KMS-11 (cell line): Measurements from ENCODE around the gene RIT1.

Source experiments
- H2AFZ ChIP-seq: fragments of 200-600 bp; sonication (generic); 2 replicates; pipeline ENCODE4 v1.6.1; 2016; ENCODE audit warnings: antibody characterized with exemption, mixed run types, low read depth
- H3K27ac ChIP-seq: fragments of 200-600 bp; sonication (generic); 2 replicates; pipeline ENCODE4 v1.6.1; 2016; ENCODE audit warnings: mild to moderate bottlenecking, mixed run types
- H3K27me3 ChIP-seq: fragments of 200-600 bp; sonication (generic); 2 replicates; pipeline ENCODE4 v1.6.1; 2017; ENCODE audit warnings: mild to moderate bottlenecking, low read depth, mixed run types, moderate library complexity; ENCODE audit not compliant: insufficient read depth
- H3K36me3 ChIP-seq: fragments of 200-600 bp; sonication (generic); 2 replicates; pipeline ENCODE4 v1.6.1; 2017; ENCODE audit warnings: mild to moderate bottlenecking, mixed run types; ENCODE audit not compliant: insufficient read depth
- H3K4me1 ChIP-seq: fragments of 200-600 bp; sonication (generic); 2 replicates; pipeline ENCODE4 v1.6.1; 2016; ENCODE audit warnings: mild to moderate bottlenecking, low read depth, mixed run types; ENCODE audit not compliant: poor library complexity, severe bottlenecking
- H3K4me2 ChIP-seq: fragments of 200-600 bp; sonication (generic); 2 replicates; pipeline ENCODE4 v1.7.0; 2016; ENCODE audit warnings: mild to moderate bottlenecking, mixed run types
- H3K4me3 ChIP-seq: fragments of 200-600 bp; sonication (generic); IDR thresholded peaks from 2 replicates; pipeline ENCODE4 v1.6.1; 2017; ENCODE audit warnings: low read depth, low read length, mixed read lengths; ENCODE audit not compliant: insufficient read depth
- H3K79me2 ChIP-seq: fragments of 200-600 bp; sonication (generic); 2 replicates; pipeline ENCODE4 v1.6.1; 2016; ENCODE audit warnings: low read depth, mixed run types; ENCODE audit not compliant: insufficient read depth
- H3K9ac ChIP-seq: fragments of 200-600 bp; sonication (generic); 2 replicates; pipeline ENCODE4 v1.6.1; 2016; ENCODE audit warnings: mild to moderate bottlenecking, mixed run types
- H4K20me1 ChIP-seq: fragments of 200-600 bp; sonication (generic); 2 replicates; pipeline ENCODE4 v1.6.1; 2016; ENCODE audit warnings: mild to moderate bottlenecking, mixed run types; ENCODE audit not compliant: insufficient read depth
- TF ChIP-seq, protein P1 (sequence below): fragments of 200-600 bp; sonication (generic); conservative IDR thresholded peaks from 2 replicates; pipeline ENCODE4 v1.6.1; 2017; ENCODE audit warnings: low read depth, mild to moderate bottlenecking, antibody characterized with exemption, low read length, moderate library complexity, mixed read lengths

Gene RIT1

DNA sequence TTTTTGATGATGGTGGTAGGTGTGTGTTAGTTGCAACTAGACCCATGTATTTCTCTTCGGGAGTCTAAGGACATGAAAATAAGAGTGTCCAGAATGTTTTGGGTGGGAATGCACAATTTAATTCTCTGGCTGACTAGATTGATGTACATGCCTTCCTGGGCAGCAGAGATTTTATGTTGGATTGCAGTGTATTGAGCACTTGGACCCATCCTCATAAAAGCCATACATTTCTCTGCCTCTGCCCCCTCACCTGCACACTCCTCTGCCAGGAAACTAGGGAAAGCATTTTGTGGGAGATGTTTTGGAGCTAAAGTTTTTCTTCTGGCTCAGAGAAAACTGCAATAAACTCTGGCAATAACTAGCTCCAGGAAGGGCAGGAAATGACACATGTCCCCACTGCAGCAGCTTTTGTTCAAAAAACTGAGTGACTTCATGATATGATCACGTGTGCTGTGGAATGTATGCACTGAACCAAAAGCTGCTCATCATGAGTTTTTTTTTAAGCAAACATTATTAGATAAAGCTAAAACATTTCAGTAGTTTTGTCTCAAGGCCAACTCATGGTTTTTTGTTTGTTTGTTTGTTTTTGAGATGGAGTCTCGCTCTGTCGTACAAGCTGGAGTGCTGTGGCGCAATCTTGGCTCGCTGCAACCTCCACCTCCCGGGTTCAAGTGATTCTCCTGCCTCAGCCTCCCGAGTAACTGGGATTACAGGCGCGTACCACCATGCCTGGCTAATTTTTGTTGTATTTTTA is 17.6 kb downstream of the RIT1 start:
- Histone ChIP-seq H3K27ac (no peak overlapping the region), H2AFZ (no peak overlapping the region), H3K4me2 (no peak overlapping the region)

DNA sequence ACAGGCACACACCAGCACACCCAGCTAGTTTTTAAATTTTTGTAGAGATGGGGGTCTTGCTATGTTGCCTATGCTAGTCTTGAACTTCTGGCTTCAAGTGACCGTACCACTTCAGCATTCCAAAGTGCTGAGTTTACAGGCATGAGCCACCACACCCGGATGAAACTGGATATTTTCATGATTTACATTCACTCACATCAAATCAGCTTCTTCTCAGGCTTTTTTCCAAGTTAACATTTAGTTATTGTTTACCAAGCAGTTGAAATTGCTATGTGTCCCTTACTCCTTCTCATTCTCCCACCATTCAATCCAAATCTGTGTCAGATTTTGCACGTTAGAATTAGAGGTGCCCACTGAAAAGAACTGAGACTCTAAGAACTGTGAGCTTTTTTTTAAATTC is 18.4 kb downstream of the RIT1 start:
- no peak overlapping the region for H3K4me2 ChIP-seq
- no peak overlapping the region for H3K9ac ChIP-seq
- no peaks in the 10 kb centered on the region; the same call in 1 of the 2 replicates for H3K36me3 ChIP-seq
- H4K20me1 ChIP-seq, result no peaks in the 10 kb centered on the region
- H3K27me3 ChIP-seq, result no peaks in the 10 kb centered on the region
- TF ChIP-seq, protein P1, sequence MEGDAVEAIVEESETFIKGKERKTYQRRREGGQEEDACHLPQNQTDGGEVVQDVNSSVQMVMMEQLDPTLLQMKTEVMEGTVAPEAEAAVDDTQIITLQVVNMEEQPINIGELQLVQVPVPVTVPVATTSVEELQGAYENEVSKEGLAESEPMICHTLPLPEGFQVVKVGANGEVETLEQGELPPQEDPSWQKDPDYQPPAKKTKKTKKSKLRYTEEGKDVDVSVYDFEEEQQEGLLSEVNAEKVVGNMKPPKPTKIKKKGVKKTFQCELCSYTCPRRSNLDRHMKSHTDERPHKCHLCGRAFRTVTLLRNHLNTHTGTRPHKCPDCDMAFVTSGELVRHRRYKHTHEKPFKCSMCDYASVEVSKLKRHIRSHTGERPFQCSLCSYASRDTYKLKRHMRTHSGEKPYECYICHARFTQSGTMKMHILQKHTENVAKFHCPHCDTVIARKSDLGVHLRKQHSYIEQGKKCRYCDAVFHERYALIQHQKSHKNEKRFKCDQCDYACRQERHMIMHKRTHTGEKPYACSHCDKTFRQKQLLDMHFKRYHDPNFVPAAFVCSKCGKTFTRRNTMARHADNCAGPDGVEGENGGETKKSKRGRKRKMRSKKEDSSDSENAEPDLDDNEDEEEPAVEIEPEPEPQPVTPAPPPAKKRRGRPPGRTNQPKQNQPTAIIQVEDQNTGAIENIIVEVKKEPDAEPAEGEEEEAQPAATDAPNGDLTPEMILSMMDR, result no peak
- H3K4me1 ChIP-seq, result no peaks in the 10 kb centered on the region
- no peak overlapping the region for H2AFZ ChIP-seq
- H3K4me3 ChIP-seq, result no peak overlapping the region
- no peaks in the 10 kb centered on the region for H3K79me2 ChIP-seq
- H3K27ac ChIP-seq, result no peak overlapping the region

More for the DNA sequence above, 17.6 kb downstream of the RIT1 start:
- Histone ChIP-seq H3K27me3 (no peaks in the 10 kb centered on the region), H3K79me2 (no peaks in the 10 kb centered on the region), H3K9ac (no peak overlapping the region), H3K4me1 (no peaks in the 10 kb centered on the region), H4K20me1 (no peaks in the 10 kb centered on the region), H3K36me3 (no peaks in the 10 kb centered on the region; the same call in 1 of the 2 replicates), H3K4me3 (no peak overlapping the region)
- TF ChIP-seq, protein P1, result no peak

DNA sequence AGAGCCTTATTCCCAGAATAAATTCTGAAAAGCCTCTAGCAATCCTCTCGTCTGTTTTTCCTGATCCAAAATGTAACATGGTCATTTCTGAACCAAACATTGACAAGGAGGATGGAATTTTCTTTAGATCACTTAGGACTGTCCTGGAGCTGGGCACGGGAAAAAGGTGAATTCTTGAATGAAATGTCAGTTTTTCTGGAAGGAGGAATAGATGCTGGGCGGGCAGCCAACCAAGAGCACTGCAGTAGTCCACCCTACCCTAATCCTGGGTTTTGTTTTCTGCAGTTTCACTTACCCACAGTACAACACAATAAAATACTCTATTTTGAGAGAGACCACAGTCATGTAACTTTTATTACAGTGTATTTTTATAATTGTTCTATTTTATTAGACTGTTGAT is 20.9 kb downstream of the RIT1 start:
- no peak overlapping the region for H3K9ac ChIP-seq
- H3K79me2 ChIP-seq, result no peaks in the 10 kb centered on the region
- H3K4me3 ChIP-seq, result no peak overlapping the region
- no peak overlapping the region for H3K27ac ChIP-seq
- TF ChIP-seq, protein P1, result no peak
- no peaks in the 10 kb centered on the region for H3K27me3 ChIP-seq
- no peaks in the 10 kb centered on the region for H3K4me1 ChIP-seq
- no peak overlapping the region for H2AFZ ChIP-seq
- H3K36me3 ChIP-seq, result no peaks in the 10 kb centered on the region
- H3K4me2 ChIP-seq, result no peak overlapping the region
- H4K20me1 ChIP-seq, result no peaks in the 10 kb centered on the region

DNA sequence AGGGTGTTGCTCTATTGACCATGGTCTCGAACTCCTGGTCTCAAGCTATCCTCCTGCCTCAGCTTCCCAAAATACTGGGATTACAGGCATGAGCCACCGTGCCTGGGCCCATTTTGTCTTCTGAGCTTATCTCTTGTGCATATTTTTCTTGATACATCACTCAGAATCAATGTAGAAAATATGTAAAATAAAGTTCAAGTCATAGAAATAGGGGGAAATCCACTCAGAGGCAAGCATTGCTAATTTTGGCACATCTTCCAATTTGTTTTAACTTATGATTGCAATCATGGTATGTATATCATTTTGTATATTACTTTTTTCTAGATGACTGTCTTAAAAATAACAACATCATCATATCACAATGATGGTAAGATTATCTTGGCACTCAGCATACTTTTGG is 21.6 kb downstream of the RIT1 start:
- TF ChIP-seq, protein P1, result no peak
- no peak overlapping the region for H3K4me2 ChIP-seq
- H3K9ac ChIP-seq, result no peak overlapping the region
- no peak overlapping the region for H3K4me3 ChIP-seq
- no peaks in the 10 kb centered on the region for H4K20me1 ChIP-seq
- H3K27ac ChIP-seq, result no peak overlapping the region
- H3K79me2 ChIP-seq, result no peaks in the 10 kb centered on the region
- H3K4me1 ChIP-seq, result no peaks in the 10 kb centered on the region
- H2AFZ ChIP-seq, result no peak overlapping the region
- no peaks in the 10 kb centered on the region for H3K27me3 ChIP-seq
- no peaks in the 10 kb centered on the region for H3K36me3 ChIP-seq
